Esophagus squamous epithelium (tissue), 5 donors: Measurements from ENCODE around the gene PLXNC1. TPM values are rescaled to one million over a fixed set of nuclear protein-coding genes. Genes with fewer than 3 reads are reported as not detected.

Source experiments
- DNase-seq: peaks from one replicate; lab custom pipeline; 2025; lab: John Stamatoyannopoulos, UW
- H3K27ac ChIP-seq, 4 donors: fragments of 200-600 bp; sonication (generic); one replicate each; pipeline ENCODE4 v1.5.1; 2016 to 2019; ENCODE audit warnings: mild to moderate bottlenecking in 1 of 4
- H3K27me3 ChIP-seq, 4 donors: fragments of 200-600 bp; sonication (generic); 1 replicate in 3 of 4; 2 replicates in 1 of 4; pipeline versions ENCODE4 v1.5.1 to v1.6.0; 2017 to 2021; ENCODE audit warnings: antibody characterized with exemption in 1 of 4
- H3K36me3 ChIP-seq, 3 donors: fragments of 200-600 bp; sonication (generic); one replicate each; pipeline ENCODE4 v1.5.1; 2016 to 2019
- H3K4me1 ChIP-seq, 3 donors: fragments of 200-600 bp; sonication (generic); one replicate each; pipeline ENCODE4 v1.5.1; 2017 to 2019
- H3K4me3 ChIP-seq, 4 donors: fragments of 200-600 bp; sonication (generic); 1 replicate in 3 of 4; 2 replicates in 1 of 4; pipeline ENCODE4 v1.5.1; 2016 to 2019; ENCODE audit warnings: mild to moderate bottlenecking in 2 of 4, moderate library complexity in 1 of 4
- H3K9me3 ChIP-seq, 3 donors: fragments of 200-600 bp; sonication (generic); one replicate each; pipeline ENCODE4 v1.5.1; 2016 to 2019
- CTCF ChIP-seq, 6 experiments: fragments of 450-650 bp in 4 of 6; fragments of 200-600 bp in 2 of 6; sonication (generic) in 2 of 6; IDR thresholded peaks; one replicate each; pipeline ENCODE4 v1.5.1; 2016 to 2019; ENCODE audit warnings: antibody characterized with exemption in 6 of 6, mild to moderate bottlenecking in 4 of 6, moderate library complexity in 4 of 6
- POLR2A ChIP-seq, 4 donors: fragments of 450-650 bp; IDR thresholded peaks; one replicate each; pipeline ENCODE4 v1.6.1; 2017; ENCODE audit warnings: antibody characterized with exemption in 4 of 4, mild to moderate bottlenecking in 4 of 4, moderate library complexity in 3 of 4
- WGBS, 2 donors: methylation state at CpG; one replicate each; pipeline ENCODE4 v1.1.5; 2018; 5-methylcytosine and 5-hydroxymethylcytosine counted together
- intact Hi-C: fragments of 100-400 bp; cut with DNase I; formaldehyde crosslinking; loops from one replicate; pipeline ENCODE4 v1.15.0; 2022
- total RNA-seq, 4 donors: library from RNA; depleted of rRNA; stranded (reverse); fragments of >200 nt; gene quantifications; one replicate each; pipeline ENCODE4 v1.1.0, GENCODE V29; 2016
- donor health status: DM: yes; HTN: yes; CAD: no.

PLXNC1 gene
- total RNA-seq, 4 donors from 2014 or later = 1.0 to 6.7 (median 2.6) TPM

GRCh38 chr12:94242901-94243300 is 94.5 kb downstream of the PLXNC1 start:
- WGBS, 2 donors = 67 to 77% methylated on average over 1 to 4 of the region's 6 CpGs
- TF ChIP-seq CTCF (IDR thresholded peaks at IDR 0.05) = no peak
- TF ChIP-seq POLR2A (IDR thresholded peaks at IDR 0.05) = no peak
- H3K4me1 ChIP-seq = no peaks in the 10 kb centered on the region
- no peak for DNase-seq
- H3K9me3 ChIP-seq = no peaks in the 10 kb centered on the region
- no peaks in the 10 kb centered on the region for H3K36me3 ChIP-seq
- intact Hi-C loops = no loop called here
- H3K4me3 ChIP-seq = no peak overlapping the region
- no peak overlapping the region for H3K27ac ChIP-seq
- H3K27me3 ChIP-seq = no peaks in the 10 kb centered on the region

- Histone ChIP-seq H3K4me3 (no peak overlapping the region), H3K27me3 (no peaks in the 10 kb centered on the region), H3K27ac (no peak overlapping the region), H3K9me3 (no peaks in the 10 kb centered on the region), H3K36me3 (no peaks in the 10 kb centered on the region), H3K4me1 (no peaks in the 10 kb centered on the region)
- WGBS, 2 donors = 63 to 75% methylated on average over 11 of the region's 11 CpGs
- DNase-seq = no peak
- TF ChIP-seq CTCF (IDR thresholded peaks at IDR 0.05) = no peak
- no peak for TF ChIP-seq POLR2A (IDR thresholded peaks at IDR 0.05)
- intact Hi-C loops = no loop called here
Observed at GRCh38 chr12:94244165-94245133, 96.1 kb downstream of the PLXNC1 start.

- 67 to 80% methylated on average over 11 to 12 of the region's 12 CpGs for WGBS, 2 donors
- TF ChIP-seq POLR2A (IDR thresholded peaks at IDR 0.05) = no peak
- TF ChIP-seq CTCF (IDR thresholded peaks at IDR 0.05) = no peak
- no peaks in the 10 kb centered on the region for H3K9me3 ChIP-seq
- no peak for DNase-seq
- no peaks in the 10 kb centered on the region for H3K27me3 ChIP-seq
- intact Hi-C loops = no loop called here
- H3K36me3 ChIP-seq = no peaks in the 10 kb centered on the region
- H3K4me1 ChIP-seq = no peaks in the 10 kb centered on the region
- H3K4me3 ChIP-seq = no peak overlapping the region
- H3K27ac ChIP-seq = no peak overlapping the region
Observed at GRCh38 chr12:94245631-94246383, 97.4 kb downstream of the PLXNC1 start.

GRCh38 chr12:94247246-94247645 is 98.9 kb downstream of the PLXNC1 start:
- no peak for DNase-seq
- Histone ChIP-seq H3K9me3 (no peaks in the 10 kb centered on the region), H3K27me3 (no peaks in the 10 kb centered on the region), H3K4me1 (no peaks in the 10 kb centered on the region), H3K36me3 (no peaks in the 10 kb centered on the region), H3K4me3 (no peak overlapping the region), H3K27ac (no peak overlapping the region)
- WGBS, 2 donors = 47 to 67% methylated on average over 2 of the region's 2 CpGs
- no peak for TF ChIP-seq POLR2A (IDR thresholded peaks at IDR 0.05)
- intact Hi-C loops = no loop called here

GRCh38 chr12:94248582-94248981 is 100.2 kb downstream of the PLXNC1 start:
- TF ChIP-seq CTCF (IDR thresholded peaks at IDR 0.05) (no peak), POLR2A (IDR thresholded peaks at IDR 0.05) (no peak)
- no peak overlapping the region for H3K4me3 ChIP-seq
- intact Hi-C loops = no loop called here
- H3K36me3 ChIP-seq = no peaks in the 10 kb centered on the region
- DNase-seq = no peak
- H3K27ac ChIP-seq = no peak overlapping the region
- no peaks in the 10 kb centered on the region for H3K9me3 ChIP-seq
- no peaks in the 10 kb centered on the region for H3K4me1 ChIP-seq
- WGBS, 2 donors = 67 to 69% methylated on average over 7 of the region's 7 CpGs
- no peaks in the 10 kb centered on the region for H3K27me3 ChIP-seq
